Breast epithelium (tissue), 4 donors: ENCODE measurements around the gene ENAH. TPM values are rescaled to one million over a fixed set of nuclear protein-coding genes. Genes with fewer than 3 reads are reported as not detected.

Experiments
- DNase-seq, 2 donors: peaks; one replicate each; pipeline ENCODE4 v3.0.0-alpha.2; 2019; ENCODE audit warnings: low spot score in 2 of 2
- H3K27ac ChIP-seq, 2 donors: fragments of 200-600 bp; sonication (generic) in 1 of 2; one replicate each; pipeline ENCODE4 v1.5.1; 2016 to 2019; ENCODE audit warnings: mild to moderate bottlenecking in 1 of 2
- H3K27me3 ChIP-seq, 2 donors: fragments of 200-600 bp; sonication (generic) in 1 of 2; one replicate each; pipeline versions ENCODE4 v1.5.1 to v1.6.0; 2017 to 2019; ENCODE audit warnings: control low read depth in 1 of 2, mild to moderate bottlenecking in 1 of 2
- H3K36me3 ChIP-seq: fragments of 200-600 bp; one replicate; pipeline ENCODE4 v1.5.1; 2019
- H3K4me1 ChIP-seq, 2 donors: fragments of 200-600 bp; sonication (generic); one replicate each; pipeline ENCODE4 v1.5.1; 2016 to 2019; ENCODE audit warnings: control low read depth in 1 of 2
- H3K4me3 ChIP-seq, 3 donors: fragments of 200-600 bp; sonication (generic); 1 replicate in 2 of 3; 2 replicates in 1 of 3; pipeline ENCODE4 v1.5.1; 2016 to 2019; ENCODE audit warnings: mild to moderate bottlenecking in 3 of 3, moderate library complexity in 2 of 3
- H3K9me3 ChIP-seq, 2 donors: fragments of 200-600 bp; sonication (generic) in 1 of 2; one replicate each; pipeline ENCODE4 v1.5.1; 2016 to 2019; ENCODE audit warnings: control low read depth in 1 of 2
- CTCF ChIP-seq, 3 donors: fragments of 450-650 bp; IDR thresholded peaks; one replicate each; pipeline ENCODE4 v1.5.1; 2016 to 2017; ENCODE audit warnings: antibody characterized with exemption in 3 of 3, mild to moderate bottlenecking in 3 of 3, moderate library complexity in 3 of 3
- POLR2A ChIP-seq: fragments of 450-650 bp; IDR thresholded peaks from one replicate; pipeline ENCODE4 v1.6.1; 2016; ENCODE audit warnings: antibody characterized with exemption, mild to moderate bottlenecking, moderate library complexity
- POLR2AphosphoS5 ChIP-seq, 3 donors: sonication (generic); formaldehyde crosslinking; IDR thresholded peaks; one replicate each; pipeline ENCODE4 v1.6.1; 2017; ENCODE audit warnings: antibody characterized with exemption in 3 of 3
- intact Hi-C: fragments of 100-400 bp; cut with DNase I; formaldehyde crosslinking; loops from one replicate; pipeline ENCODE4 v1.15.1; 2023; ENCODE audit warnings: low total_unique reads
- total RNA-seq, 3 donors: library from RNA; depleted of rRNA; stranded (reverse); fragments of >200 nt; gene quantifications; one replicate each; pipeline ENCODE4 v1.1.0, GENCODE V29; 2016

The ENAH gene
- total RNA-seq, 3 donors from 2014 or later: 36.2 to 62.9 (median 48.2) TPM

GRCh38 chr1:225533238-225533637 lies 119.7 kb downstream of the ENAH start:
- H3K4me1 ChIP-seq: no peaks in the 10 kb centered on the region
- H3K4me3 ChIP-seq: no peak overlapping the region
- no peak overlapping the region for H3K27ac ChIP-seq
- no peak for DNase-seq
- H3K27me3 ChIP-seq: no peaks in the 10 kb centered on the region
- intact Hi-C loops: no loop called here
- no peak for TF ChIP-seq POLR2AphosphoS5 (IDR thresholded peaks at IDR 0.05)
- no peak for TF ChIP-seq CTCF (IDR thresholded peaks at IDR 0.05)
- TF ChIP-seq POLR2A: no peak
- no peaks in the 10 kb centered on the region for H3K9me3 ChIP-seq
- H3K36me3 ChIP-seq: no peaks in the 10 kb centered on the region

- Histone ChIP-seq H3K27ac (no peak overlapping the region), H3K4me3 (no peak overlapping the region), H3K4me1 (no peaks in the 10 kb centered on the region), H3K27me3 (no peaks in the 10 kb centered on the region), H3K9me3 (no peaks in the 10 kb centered on the region), H3K36me3 (no peaks in the 10 kb centered on the region)
- intact Hi-C loops: no loop called here
- DNase-seq: no peak
- TF ChIP-seq CTCF (IDR thresholded peaks at IDR 0.05) (no peak), POLR2A (no peak), POLR2AphosphoS5 (IDR thresholded peaks at IDR 0.05) (no peak)
These were observed 120.5 kb downstream of the ENAH start for GRCh38 chr1:225532240-225532944.

- no peaks in the 10 kb centered on the region for H3K36me3 ChIP-seq
- no peaks in the 10 kb centered on the region for H3K4me1 ChIP-seq
- DNase-seq: no peak
- H3K27ac ChIP-seq: no peak overlapping the region
- H3K4me3 ChIP-seq: no peak overlapping the region
- TF ChIP-seq CTCF (IDR thresholded peaks at IDR 0.05): no peak
- TF ChIP-seq POLR2AphosphoS5 (IDR thresholded peaks at IDR 0.05): no peak
- no peak for TF ChIP-seq POLR2A
- H3K27me3 ChIP-seq: no peaks in the 10 kb centered on the region
- intact Hi-C loops: no loop called here
- H3K9me3 ChIP-seq: no peaks in the 10 kb centered on the region
These were observed 123.2 kb downstream of the ENAH start for GRCh38 chr1:225529726-225530125.

GRCh38 chr1:225527575-225527974 lies 125.3 kb downstream of the ENAH start:
- DNase-seq: no peak
- Histone ChIP-seq H3K36me3 (no peaks in the 10 kb centered on the region), H3K27me3 (no peaks in the 10 kb centered on the region), H3K27ac (peak overlapping the region in 1 of 2 donors; percentile 6), H3K9me3 (no peaks in the 10 kb centered on the region), H3K4me1 (no peaks in the 10 kb centered on the region), H3K4me3 (no peak overlapping the region)
- TF ChIP-seq CTCF (IDR thresholded peaks at IDR 0.05): no peak
- no peak for TF ChIP-seq POLR2AphosphoS5 (IDR thresholded peaks at IDR 0.05)
- TF ChIP-seq POLR2A: no peak
- intact Hi-C loops: no loop called here

- no peak overlapping the region for H3K4me3 ChIP-seq
- H3K36me3 ChIP-seq: no peaks in the 10 kb centered on the region
- H3K9me3 ChIP-seq: no peaks in the 10 kb centered on the region
- no peaks in the 10 kb centered on the region for H3K27me3 ChIP-seq
- peak overlapping the region in 1 of 2 donors; percentile 31 for H3K27ac ChIP-seq
- DNase-seq: no peak
- H3K4me1 ChIP-seq: no peaks in the 10 kb centered on the region
- TF ChIP-seq CTCF (IDR thresholded peaks at IDR 0.05) (no peak), POLR2AphosphoS5 (IDR thresholded peaks at IDR 0.05) (no peak), POLR2A (no peak)
- intact Hi-C loops: no loop called here
These were observed 126.0 kb downstream of the ENAH start for GRCh38 chr1:225526878-225527277.
